Iris pigment epithelial cell (primary cell): ENCODE data around the gene RPL28.
"Not testable (repeated sequence)": the region's sequence is repeated elsewhere in the genome, so short reads cannot be mapped to it uniquely, and the experiment has no call there.

Experiments used
- DNase-seq: peaks from one replicate; pipeline ENCODE4 v3.0.0-alpha.2; 2011; ENCODE audit warnings: low read depth

RPL28 gene

GRCh38 chr19:55426042-55426441 is 40.3 kb downstream of the RPL28 start:
- no peak for DNase-seq

DNA sequence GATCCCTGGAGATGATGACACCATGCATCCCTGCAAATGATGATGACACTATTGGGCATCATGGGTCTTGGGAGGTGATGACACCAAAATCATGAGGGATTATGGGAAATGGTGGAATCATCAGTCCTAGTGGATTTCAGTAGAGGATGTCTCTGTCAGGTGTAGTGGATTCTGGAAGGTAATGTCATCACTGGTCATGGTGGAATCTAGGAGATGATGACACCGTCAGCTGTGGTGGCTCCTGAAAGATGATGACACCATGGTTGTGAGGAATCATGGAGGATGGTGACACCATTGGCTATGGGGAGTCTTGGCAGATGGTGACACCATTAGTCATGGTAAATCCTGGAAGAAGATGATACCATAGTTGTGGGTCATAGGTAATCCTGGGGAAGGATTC is 45.5 kb downstream of the RPL28 start:
- no peak for DNase-seq

DNA sequence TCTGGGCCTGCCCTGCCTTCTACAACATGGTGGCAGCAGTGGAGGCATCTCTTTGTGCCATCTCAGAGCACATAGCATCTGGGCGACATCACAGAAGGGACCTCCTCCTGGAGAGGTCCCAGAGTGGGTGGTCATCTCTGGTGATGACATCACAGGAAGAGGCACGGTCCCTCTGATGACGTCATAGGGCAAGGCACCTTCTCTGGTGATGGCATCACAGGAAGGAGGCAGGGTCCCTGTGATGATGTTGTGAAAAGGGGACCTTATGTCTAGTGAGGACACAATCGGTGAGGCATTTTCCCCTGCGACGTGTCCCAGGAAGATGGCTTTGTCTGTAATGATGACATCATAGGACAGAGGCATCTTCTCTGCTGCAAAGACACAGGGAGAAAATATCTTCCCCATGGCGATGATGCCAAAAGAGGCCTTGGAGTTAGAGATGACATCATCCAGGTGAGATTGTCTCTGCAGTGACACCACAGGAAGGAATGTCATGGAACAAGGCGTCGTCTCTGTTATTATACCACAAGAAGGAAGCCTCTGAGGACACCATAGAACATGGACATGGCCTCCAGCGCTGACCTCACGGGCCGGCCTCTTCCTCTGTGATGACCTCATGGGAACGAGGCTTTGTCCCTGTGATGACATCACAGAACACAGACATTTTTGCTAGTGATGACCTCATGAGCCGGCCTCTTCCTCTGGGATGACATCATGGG is 46.7 kb downstream of the RPL28 start:
- no peak for DNase-seq

DNA sequence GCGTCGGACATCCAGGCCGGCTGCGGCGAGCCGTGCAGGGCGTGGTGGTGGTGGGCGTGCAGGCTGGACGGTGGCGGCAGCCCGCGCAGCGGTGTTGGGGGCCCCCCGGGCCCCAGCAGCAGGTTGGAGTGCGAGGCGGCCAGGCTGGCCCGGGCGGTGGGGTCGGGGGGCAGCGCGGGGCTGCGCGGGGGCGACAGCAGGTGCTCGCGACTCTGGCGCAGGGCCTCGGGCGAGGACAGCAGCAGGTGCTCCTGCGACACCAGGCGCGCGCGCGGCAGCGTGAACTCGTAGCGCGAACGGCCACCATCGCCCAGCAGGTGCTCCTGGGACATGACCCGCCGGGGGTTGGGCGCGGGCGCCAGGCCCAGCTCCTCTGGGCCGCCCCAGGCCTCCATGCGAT is 47.6 kb downstream of the RPL28 start:
- DNase-seq, result no peak

DNA sequence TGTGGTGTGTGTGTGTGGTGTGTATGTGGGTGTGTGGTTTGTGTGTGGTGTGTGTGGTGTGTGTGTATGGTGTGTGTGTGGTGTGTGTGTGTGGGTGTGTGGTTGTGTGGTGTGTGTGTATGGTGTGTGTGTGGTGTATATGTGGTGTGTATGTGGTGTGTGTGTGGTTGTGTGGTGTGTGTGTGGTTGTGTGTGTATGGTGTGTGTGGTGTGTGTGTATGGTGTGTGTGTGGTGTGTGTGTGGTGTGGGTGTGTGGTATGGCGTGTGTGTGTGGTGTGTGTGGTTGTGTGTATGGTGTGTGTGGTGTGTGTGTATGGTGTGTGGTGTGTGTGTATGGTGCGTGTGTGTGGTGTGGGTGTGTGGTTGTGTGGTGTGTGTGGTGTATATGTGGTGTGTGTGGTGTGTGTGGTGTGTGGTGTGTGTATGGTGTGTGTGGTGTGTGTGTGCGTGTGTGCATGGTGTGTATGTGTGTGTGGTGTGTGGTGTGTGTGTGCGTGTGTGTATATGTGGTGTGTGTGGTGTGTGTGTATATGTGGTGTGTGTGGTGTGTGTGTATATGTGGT is 48.7 kb downstream of the RPL28 start:
- DNase-seq, result no peak

- no peak for DNase-seq
Measured at GRCh38 chr19:55435020-55435419, 49.3 kb downstream of the RPL28 start.

- no peak for DNase-seq
Measured at GRCh38 chr19:55436847-55437246, 51.1 kb downstream of the RPL28 start.

GRCh38 chr19:55437410-55437809 is 51.7 kb downstream of the RPL28 start:
- peak; percentile 69 for DNase-seq

GRCh38 chr19:55439052-55439451 is 53.3 kb downstream of the RPL28 start:
- no peak for DNase-seq

- no peak for DNase-seq
Measured at GRCh38 chr19:55440411-55441105, 54.8 kb downstream of the RPL28 start.

GRCh38 chr19:55441319-55441691 is 55.6 kb downstream of the RPL28 start:
- DNase-seq, result no peak

DNA sequence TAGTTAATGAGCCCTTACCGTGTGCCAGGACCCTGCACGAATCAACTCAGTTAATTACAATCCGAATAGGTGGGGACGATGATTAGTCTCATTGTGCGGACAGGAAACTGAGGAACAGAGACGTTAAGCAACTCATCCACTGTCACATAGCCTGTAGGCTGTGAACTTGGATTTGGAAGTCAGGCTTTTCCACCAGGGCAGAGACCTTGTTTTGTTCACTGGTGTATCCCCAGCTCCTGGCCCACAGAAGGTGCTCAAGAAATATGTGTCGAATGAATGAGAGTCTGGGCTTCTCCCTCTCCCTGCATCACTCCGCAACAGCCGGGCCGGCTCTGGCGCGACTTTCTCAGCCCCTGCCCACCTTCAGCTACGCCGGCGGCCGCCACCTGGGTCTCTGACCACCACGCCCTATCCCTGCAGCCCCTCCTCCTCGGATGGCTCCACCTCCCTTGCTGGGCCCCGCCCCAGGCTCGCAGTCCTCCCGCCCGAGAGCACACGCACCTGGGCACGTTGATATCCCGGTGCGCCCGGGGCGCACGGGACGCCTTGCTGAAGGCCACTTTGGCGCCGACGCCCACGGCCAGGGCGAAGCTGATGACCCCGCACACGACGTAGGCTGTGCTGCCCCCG is 56.1 kb downstream of the RPL28 start:
- no peak for DNase-seq

- DNase-seq, result no peak
Measured at GRCh38 chr19:55442372-55442961, 56.7 kb downstream of the RPL28 start.

GRCh38 chr19:55443045-55443823 is 57.5 kb downstream of the RPL28 start, which contains the start of gene SHISA7:
SHISA7 (minus strand) TSS chr19:55443300; CDS start chr19:55442863, 437 bp downstream.
- DNase-seq, result no peak

GRCh38 chr19:55443824-55444480 is 58.2 kb downstream of the RPL28 start:
- no peak for DNase-seq

DNA sequence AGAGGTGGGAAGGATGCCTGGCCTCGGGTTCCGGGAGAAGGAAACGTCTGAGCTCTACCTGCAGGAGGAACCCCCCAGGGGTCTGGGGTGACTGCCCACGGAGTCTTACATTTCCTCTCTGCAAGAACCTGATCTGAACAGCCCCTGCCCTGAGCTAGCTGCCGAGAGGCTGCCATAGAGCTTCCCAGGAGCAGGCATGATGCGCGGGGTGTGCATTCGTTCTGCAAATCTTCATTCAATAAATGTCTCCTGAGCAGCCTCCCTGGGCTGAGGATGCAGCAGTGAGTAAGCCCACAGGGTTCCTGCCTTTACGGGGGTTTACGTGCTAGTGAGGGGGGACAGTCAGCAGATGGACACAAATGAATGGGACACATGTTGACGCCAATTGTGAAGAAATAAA is 58.9 kb downstream of the RPL28 start:
- no peak for DNase-seq

- DNase-seq, result no peak
Measured at GRCh38 chr19:55446060-55446459, 60.3 kb downstream of the RPL28 start.

- no peak for DNase-seq
Measured at GRCh38 chr19:55447421-55448174, 61.9 kb downstream of the RPL28 start.

GRCh38 chr19:55448175-55448490 is 62.4 kb downstream of the RPL28 start:
- not testable (repeated sequence) for DNase-seq

GRCh38 chr19:55449469-55449868 is 63.7 kb downstream of the RPL28 start:
- DNase-seq, result no peak
